ENCODE data around the gene FMNL3.
A peak's percentile ranks its signal among the peaks of the same experiment; 100 is the strongest.

FMNL3 gene

DNA sequence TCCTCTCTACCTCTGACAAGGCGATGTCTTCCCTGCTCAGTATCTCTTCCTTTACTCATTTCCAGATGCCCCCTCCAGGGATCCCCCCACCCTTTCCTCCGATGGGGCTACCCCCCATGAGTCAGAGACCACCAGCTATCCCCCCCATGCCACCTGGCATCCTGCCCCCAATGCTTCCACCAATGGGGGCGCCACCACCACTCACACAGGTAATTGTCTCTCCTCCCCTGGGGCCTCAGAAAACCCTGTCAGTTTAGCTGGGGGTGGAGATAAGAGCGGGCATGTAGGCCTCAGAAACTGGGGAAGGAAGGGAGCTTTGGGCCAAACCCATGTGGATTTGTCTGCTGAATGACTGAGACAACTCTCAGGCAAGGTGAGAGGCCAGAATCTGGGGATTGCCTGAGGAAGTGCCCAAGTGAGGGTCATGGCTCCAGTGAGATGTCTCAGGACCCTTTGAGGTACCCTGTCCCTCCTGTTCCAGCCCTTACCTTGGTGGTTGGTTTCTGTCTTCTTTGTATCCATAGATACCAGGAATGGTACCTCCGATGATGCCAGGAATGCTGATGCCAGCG, 75.8 kb downstream of the FMNL3 start:
- H3K4me1 Mint-ChIP-seq (ENCODE audit: low read depth), result peaks cover 1% of the 10 kb centered on the region
- H3K9me3 Mint-ChIP-seq, result no peaks in the 10 kb centered on the region
- no peak overlapping the region for H3K27ac Mint-ChIP-seq
- H3K36me3 Mint-ChIP-seq (ENCODE audit: low read depth), result no peaks in the 10 kb centered on the region
- DNase-seq (ENCODE audit: low spot score), result no peak
- H3K4me3 Mint-ChIP-seq, result no peak overlapping the region
- H3K27me3 Mint-ChIP-seq (ENCODE audit: low read depth), result peaks cover 5% of the 10 kb centered on the region

DNA sequence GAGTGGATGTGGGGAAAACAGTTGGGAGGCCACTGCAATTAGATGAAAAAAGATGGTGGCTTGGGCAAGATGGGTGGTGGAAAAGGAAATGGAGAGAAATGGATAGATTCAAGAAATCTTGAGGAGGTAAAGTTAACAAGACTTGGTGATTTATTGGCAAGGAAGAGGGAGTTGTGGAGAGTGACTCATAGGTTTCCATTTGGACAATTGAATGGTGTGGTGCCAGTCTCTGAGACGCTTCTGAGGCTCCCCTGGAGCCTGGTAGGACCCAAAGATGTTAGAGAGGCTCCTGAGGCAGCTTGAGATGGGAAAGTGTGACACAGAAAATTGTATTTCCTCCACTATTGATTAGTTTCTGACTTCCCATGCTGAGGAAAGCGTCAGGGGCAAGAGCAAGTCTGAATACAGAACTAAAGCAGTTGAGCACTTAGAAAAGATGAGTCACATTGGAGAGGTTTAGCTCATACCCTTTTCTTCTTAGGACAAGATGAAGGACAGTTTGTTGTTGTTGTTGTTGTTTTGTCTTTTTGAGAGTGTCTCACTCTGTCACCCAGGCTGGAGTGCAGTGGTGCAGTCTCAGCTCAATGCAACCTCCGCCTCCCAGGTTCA, 79.3 kb downstream of the FMNL3 start:
- Mint-ChIP-seq H3K4me3 (no peak overlapping the region), H3K27me3 (ENCODE audit: low read depth) (peaks cover 5% of the 10 kb centered on the region), H3K27ac (no peak overlapping the region), H3K36me3 (ENCODE audit: low read depth) (no peaks in the 10 kb centered on the region), H3K4me1 (ENCODE audit: low read depth) (peaks cover 12% of the 10 kb centered on the region), H3K9me3 (no peaks in the 10 kb centered on the region)
- no peak for DNase-seq (ENCODE audit: low spot score)

DNA sequence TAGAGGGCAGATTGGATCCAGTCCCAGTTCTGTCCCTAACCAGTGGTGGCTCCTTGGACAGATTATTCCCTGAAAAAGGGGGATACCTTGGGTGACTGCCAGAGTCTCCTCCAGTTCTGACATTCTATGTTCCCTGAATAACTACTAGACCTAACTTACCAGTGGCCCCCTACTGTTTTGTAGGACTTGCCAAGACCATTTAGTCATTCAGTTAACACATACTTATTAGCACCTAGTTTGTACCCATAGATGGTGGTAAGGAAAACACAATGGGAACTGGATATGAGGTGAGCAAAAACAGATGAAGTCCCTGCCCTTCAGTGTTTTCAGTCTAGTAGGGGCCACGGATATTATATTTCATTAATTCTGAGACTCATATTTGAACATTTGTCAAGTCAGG, 80.4 kb downstream of the FMNL3 start:
- Mint-ChIP-seq H3K36me3 (ENCODE audit: low read depth) (no peaks in the 10 kb centered on the region), H3K27me3 (ENCODE audit: low read depth) (peaks cover 5% of the 10 kb centered on the region), H3K4me1 (ENCODE audit: low read depth) (peaks cover 19% of the 10 kb centered on the region), H3K9me3 (no peaks in the 10 kb centered on the region), H3K4me3 (no peak overlapping the region), H3K27ac (no peak overlapping the region)
- DNase-seq (ENCODE audit: low spot score), result no peak

DNA sequence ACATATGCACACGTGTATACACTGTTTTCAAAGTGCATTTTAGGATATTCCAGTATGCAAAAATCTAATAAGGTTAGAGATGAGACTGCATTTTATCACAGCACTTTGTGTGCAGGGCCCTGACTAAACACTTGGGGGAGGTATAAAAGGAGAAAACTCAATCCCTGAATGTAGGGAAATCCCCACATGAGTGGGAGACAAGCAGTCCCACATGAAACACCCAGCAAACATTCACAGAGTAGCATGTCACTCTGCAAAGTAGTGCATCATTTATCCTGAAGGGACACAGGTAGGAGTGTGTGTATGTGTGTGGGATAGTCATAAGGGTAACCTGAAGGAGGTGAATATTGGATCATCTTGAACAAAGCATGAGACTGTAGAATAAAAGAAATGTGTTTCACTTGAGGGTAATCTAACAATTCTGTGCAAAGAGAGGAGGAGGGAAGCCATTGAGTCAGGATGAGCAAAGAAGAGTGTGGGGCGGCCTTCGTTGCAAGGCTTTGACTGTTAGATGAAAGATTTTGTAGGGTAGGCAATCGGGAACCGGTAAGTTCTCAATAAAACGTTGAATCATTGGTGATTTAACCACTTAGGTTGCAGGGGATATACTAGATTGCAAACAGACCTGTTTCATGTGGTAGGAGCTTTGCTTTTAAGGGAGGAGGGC, 80.9 kb downstream of the FMNL3 start:
- peaks cover 6% of the 10 kb centered on the region for H3K27me3 Mint-ChIP-seq (ENCODE audit: low read depth)
- no peak overlapping the region for H3K27ac Mint-ChIP-seq
- H3K4me3 Mint-ChIP-seq, result no peak overlapping the region
- DNase-seq (ENCODE audit: low spot score), result peak; percentile 19
- no peaks in the 10 kb centered on the region for H3K36me3 Mint-ChIP-seq (ENCODE audit: low read depth)
- no peaks in the 10 kb centered on the region for H3K9me3 Mint-ChIP-seq
- H3K4me1 Mint-ChIP-seq (ENCODE audit: low read depth), result peaks cover 23% of the 10 kb centered on the region

DNA sequence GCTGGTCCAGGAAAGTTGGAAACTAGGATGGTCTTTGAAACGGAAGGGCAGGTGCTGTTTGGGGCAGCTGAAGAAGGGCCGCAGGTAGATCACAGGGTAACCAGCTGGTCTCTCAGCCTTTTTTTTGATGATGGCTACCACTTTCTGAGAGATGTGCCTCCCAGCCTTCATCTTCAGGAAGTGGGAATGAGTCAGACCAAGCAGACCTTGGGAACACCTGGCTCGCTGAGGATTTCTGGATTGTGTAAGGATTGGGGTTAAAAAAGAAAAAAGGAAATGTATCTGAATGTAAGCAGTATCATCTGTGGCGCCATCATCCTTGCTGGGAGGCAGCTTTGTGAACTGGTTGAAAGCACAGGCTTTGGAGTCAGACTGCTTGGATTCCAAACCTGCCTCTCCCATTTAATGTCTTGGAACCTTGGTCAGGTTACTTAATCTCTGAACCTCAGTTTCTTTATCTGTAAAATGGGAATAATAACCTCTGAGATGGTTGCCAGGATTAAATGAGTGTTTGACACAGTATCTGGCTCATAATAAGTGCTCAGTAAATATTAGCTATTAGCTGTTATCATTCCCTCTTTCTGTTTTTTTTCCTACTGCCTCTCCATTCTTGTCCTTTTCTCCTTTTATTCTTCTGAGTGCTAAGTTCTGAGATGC, 82.2 kb downstream of the FMNL3 start:
- no peak for DNase-seq (ENCODE audit: low spot score)
- Mint-ChIP-seq H3K4me3 (peak overlapping the region; percentile 61), H3K27ac (no peak overlapping the region)

DNA sequence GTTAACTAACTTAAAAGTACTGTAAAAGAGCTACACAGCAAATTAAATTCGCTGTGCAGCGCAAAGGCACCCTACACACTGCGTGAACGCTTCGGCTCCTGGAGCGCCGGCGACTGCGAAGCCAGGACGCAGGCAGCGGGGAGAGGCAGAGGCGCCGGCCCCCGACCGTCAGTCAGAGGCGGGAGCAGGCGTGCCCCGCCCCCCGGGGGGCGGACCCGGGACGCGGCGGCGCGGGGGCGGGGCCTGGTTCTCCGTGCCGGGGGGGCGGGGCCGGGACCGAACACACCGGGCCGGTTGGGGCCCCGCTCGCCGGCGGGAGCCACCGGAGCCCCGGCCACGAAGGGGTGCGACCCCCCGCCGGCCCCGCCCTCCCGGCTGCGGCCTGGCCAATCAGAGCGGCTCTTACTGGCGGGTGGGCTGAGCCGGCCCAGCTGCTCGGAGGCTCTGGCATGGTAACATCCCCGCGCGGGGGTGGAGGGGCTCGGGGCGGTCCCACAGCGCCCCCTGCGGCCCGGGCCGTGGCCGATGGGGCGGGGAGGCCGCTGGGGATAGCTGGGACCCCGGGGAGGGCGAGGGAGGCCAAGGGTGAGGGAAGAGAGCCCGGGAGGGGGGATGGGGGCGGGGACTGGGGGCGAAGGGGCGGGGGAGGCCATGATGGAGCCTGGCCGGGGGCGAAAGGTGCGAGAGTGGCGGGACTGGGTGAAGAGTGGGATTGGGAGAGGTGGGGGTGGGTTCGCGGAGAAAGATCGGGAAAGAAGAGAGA, 83.9 kb downstream of the FMNL3 start, which contains the start of gene PRPF40B:
TSS of gene PRPF40B (plus strand) at position 420 of the 763 bp plus-strand sequence. CDS start at position 450, 30 bp downstream.
- H3K36me3 Mint-ChIP-seq (ENCODE audit: low read depth), result no peaks in the 10 kb centered on the region
- H3K9me3 Mint-ChIP-seq, result no peaks in the 10 kb centered on the region
- DNase-seq (ENCODE audit: low spot score), result peak; percentile 85
- peaks cover 27% of the 10 kb centered on the region for H3K27me3 Mint-ChIP-seq (ENCODE audit: low read depth)
- peaks cover 25% of the 10 kb centered on the region for H3K4me1 Mint-ChIP-seq (ENCODE audit: low read depth)
- peak within 1 kb of the TSS; percentile 81 for H3K4me3 Mint-ChIP-seq
- peak within 1 kb of the TSS; percentile 84 for H3K27ac Mint-ChIP-seq

More for the DNA sequence above, 82.2 kb downstream of the FMNL3 start:
- peaks cover 18% of the 10 kb centered on the region for H3K27me3 Mint-ChIP-seq (ENCODE audit: low read depth)
- no peaks in the 10 kb centered on the region for H3K9me3 Mint-ChIP-seq
- peaks cover 26% of the 10 kb centered on the region for H3K4me1 Mint-ChIP-seq (ENCODE audit: low read depth)
- no peaks in the 10 kb centered on the region for H3K36me3 Mint-ChIP-seq (ENCODE audit: low read depth)

DNA sequence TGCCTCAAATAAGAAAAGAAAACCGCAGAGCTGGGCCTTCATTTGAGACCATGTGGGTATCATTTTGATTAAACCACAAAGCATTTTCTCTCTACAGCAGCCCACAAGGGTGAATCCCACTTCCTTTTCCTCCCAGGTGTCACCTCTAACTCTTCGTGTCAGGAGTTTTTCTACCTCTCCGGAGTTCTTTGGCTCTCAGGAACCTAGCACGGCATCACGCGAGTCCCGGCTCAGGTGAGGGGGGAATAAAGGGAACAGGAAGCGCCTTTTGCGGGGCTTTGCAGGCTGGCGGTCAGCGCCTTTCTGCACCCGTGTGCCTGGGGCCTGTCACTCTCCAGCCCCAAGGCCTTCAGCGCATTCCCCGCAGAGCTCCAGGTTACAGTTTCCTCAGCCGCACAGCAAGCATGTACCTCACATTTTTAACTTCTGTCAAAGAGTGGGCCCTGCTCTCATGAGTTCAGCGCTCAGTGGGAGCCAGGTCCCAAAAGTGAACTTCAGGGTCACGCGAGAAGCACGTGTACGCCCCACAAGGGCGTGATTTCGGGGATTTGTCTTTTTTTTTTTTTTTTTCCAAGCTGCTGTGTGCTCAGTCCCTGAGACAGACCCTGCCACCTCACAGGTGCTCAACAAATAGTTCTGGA, 84.6 kb downstream of the FMNL3 start:
- Mint-ChIP-seq H3K4me1 (ENCODE audit: low read depth) (peaks cover 26% of the 10 kb centered on the region), H3K4me3 (peak overlapping the region; percentile 81), H3K27me3 (ENCODE audit: low read depth) (peaks cover 34% of the 10 kb centered on the region), H3K9me3 (no peaks in the 10 kb centered on the region), H3K36me3 (ENCODE audit: low read depth) (no peaks in the 10 kb centered on the region), H3K27ac (peak overlapping the region; percentile 84)
- DNase-seq (ENCODE audit: low spot score), result peak; percentile 63

DNA sequence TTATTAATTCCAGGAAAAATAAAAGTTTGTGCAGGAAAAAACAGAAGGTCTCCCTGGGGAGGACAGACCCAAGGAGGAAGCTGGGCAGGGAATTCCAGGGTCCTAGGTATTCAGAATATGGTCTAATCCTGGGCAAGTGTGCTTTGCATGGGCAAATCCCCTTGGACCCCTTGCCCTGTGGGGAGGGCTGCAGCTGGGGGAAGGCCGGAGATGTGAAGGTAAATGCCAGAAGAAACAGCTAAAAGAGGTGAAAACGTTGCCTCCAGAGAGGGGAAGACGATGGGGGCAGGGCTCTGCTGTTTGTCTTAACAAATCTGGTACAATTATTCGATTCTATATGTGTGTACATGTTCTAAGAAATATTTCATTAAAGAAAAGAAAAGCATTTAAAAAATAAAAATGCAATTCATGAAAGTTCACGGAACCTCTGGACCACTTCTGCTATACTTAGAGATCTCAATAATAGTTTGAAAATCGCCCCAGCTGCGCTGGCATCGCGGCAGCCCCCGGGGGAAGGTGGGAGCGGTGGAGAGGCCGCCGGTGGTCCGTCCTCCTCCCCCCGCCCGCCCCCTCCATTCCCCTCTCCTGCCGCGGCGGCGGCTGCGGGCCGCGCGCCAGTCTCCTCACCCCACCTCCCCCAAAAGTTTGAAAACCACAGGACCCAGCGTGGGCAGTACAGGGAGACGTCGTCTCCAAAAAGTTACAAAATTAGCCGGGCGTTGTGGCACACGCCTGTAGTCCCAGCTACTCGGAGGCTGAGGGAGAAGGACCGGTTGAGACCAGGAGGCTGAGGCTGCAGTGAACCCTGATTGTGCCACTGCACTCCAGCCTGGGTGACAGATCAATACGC, 85.3 kb downstream of the FMNL3 start:
- no peak for DNase-seq (ENCODE audit: low spot score)
- Mint-ChIP-seq H3K9me3 (no peaks in the 10 kb centered on the region), H3K4me1 (ENCODE audit: low read depth) (peaks cover 26% of the 10 kb centered on the region), H3K36me3 (ENCODE audit: low read depth) (no peaks in the 10 kb centered on the region), H3K4me3 (peak overlapping the region; percentile 81), H3K27me3 (ENCODE audit: low read depth) (peaks cover 37% of the 10 kb centered on the region), H3K27ac (peak overlapping the region; percentile 84)

DNA sequence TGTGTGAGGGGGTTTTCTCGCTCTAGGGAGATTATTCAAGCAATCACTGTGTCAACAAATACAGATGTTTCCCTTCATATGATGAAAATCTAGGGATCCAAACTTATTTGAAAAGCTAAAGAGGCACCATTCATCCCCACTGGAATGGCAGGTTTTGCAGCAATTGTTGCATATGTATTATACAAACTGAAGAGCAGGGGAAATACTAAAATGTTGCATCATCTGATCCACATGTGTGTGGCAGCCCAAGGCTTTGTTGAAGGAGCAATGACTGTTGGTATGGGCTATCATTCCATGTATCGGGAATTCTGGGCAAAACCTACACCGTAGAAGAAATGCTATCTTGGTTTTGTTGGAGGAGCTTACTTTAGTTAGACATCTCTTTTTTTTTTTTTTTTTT, 87.9 kb downstream of the FMNL3 start:
- peaks cover 22% of the 10 kb centered on the region for H3K4me1 Mint-ChIP-seq (ENCODE audit: low read depth)
- H3K9me3 Mint-ChIP-seq, result peaks cover 7% of the 10 kb centered on the region
- no peak overlapping the region for H3K4me3 Mint-ChIP-seq
- no peak overlapping the region for H3K27ac Mint-ChIP-seq
- H3K27me3 Mint-ChIP-seq (ENCODE audit: low read depth), result peaks cover 44% of the 10 kb centered on the region
- H3K36me3 Mint-ChIP-seq (ENCODE audit: low read depth), result peaks cover 2% of the 10 kb centered on the region
- no peak for DNase-seq (ENCODE audit: low spot score)

DNA sequence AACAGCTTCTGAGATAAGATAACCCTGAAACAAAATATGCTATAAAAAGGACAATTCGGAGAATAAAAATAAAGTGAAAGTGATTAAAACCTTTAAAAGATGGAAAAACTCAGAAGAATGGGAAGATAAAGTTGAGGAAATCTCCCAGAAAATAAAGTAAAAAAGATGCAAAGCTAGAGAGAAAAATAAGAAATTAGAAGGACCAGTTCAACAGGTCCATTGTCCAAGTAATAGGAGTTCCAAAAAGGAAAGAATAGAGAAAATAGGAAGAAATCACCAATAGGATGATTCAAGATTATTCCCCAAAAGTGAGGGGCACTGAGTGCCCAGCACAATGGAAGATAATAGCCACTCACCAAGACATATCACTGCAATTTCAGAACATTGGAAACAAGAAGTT, 88.6 kb downstream of the FMNL3 start:
- peaks cover 18% of the 10 kb centered on the region for H3K4me1 Mint-ChIP-seq (ENCODE audit: low read depth)
- peaks cover 44% of the 10 kb centered on the region for H3K27me3 Mint-ChIP-seq (ENCODE audit: low read depth)
- no peak overlapping the region for H3K4me3 Mint-ChIP-seq
- DNase-seq (ENCODE audit: low spot score), result no peak
- peaks cover 7% of the 10 kb centered on the region for H3K9me3 Mint-ChIP-seq
- H3K36me3 Mint-ChIP-seq (ENCODE audit: low read depth), result peaks cover 2% of the 10 kb centered on the region
- no peak overlapping the region for H3K27ac Mint-ChIP-seq

DNA sequence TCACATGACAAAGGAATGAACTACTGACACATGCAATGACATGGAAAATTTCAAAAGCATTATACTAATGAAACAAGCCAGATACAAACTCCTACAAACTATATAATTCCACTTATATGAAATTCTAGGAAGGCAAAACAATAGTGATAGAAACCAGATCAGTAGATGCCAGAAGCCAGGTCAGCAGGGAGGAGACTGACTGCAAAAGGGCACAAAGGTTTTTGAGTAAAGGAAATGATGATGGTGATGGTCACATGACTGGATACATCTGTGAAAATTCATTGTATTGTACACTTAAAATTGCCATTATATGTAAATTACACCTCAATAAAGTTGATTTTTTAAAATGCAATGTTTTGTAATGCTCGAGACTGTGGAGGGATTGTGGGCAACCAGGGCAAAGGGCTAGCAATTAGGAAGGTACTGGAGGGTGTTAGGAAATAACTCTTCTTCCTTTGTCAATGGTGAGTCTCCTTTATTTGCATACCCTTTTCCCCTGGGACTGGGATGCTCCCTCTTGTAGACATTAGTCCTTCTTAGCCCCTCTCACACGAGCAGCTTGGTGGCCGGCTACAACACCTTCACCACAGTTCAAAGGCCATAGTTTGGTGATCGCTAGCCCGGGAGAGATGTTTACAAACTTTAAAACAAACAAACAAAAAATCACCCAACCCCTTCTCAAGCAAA, 90.5 kb downstream of the FMNL3 start:
- Mint-ChIP-seq H3K4me1 (ENCODE audit: low read depth) (peaks cover 13% of the 10 kb centered on the region), H3K36me3 (ENCODE audit: low read depth) (peaks cover 2% of the 10 kb centered on the region), H3K27me3 (ENCODE audit: low read depth) (peaks cover 44% of the 10 kb centered on the region), H3K27ac (no peak overlapping the region), H3K4me3 (no peak overlapping the region), H3K9me3 (peaks cover 7% of the 10 kb centered on the region)
- DNase-seq (ENCODE audit: low spot score), result no peak

DNA sequence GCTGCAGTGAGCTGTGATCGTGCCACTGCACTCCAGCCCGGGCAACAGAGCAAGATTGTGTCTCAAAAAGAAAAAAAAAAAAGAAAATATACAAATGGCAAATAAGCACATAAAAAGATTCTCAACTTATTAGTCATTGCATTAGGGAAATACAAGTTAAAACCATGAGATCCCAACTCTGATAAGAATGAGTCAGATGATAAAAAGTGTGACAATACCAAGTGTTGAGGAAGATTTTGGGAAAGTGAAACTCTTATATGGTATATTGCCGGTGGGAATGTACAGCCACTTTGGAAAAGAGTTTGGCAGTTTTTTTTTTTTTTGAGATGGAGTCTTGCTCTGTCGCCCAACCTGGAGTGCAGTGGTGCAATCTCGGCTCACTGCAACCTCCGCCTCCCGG, 91.5 kb downstream of the FMNL3 start:
- Mint-ChIP-seq H3K27ac (no peak overlapping the region), H3K4me3 (no peak overlapping the region), H3K4me1 (ENCODE audit: low read depth) (peaks cover 7% of the 10 kb centered on the region), H3K9me3 (peaks cover 7% of the 10 kb centered on the region), H3K36me3 (ENCODE audit: low read depth) (peaks cover 2% of the 10 kb centered on the region), H3K27me3 (ENCODE audit: low read depth) (peaks cover 38% of the 10 kb centered on the region)
- DNase-seq (ENCODE audit: low spot score), result no peak
